GM19023 (cell line): ENCODE measurements around the gene PNPLA5.

Source experiments
- ATAC-seq: cut with Tn5 transposase; IDR thresholded peaks from one replicate; pipeline ENCODE4 v1.9.1; 2021; ENCODE audit warnings: mild to moderate bottlenecking, moderate library complexity; ENCODE audit not compliant: unreplicated experiment

Gene PNPLA5

GRCh38 chr22:43901976-43902643, 10.3 kb upstream of the PNPLA5 start:
- ATAC-seq = no peak

GRCh38 chr22:43900206-43900605, 8.4 kb upstream of the PNPLA5 start:
- no peak for ATAC-seq

GRCh38 chr22:43897751-43898261, 6.0 kb upstream of the PNPLA5 start:
- no peak for ATAC-seq

GRCh38 chr22:43895986-43896645, 4.3 kb upstream of the PNPLA5 start:
- ATAC-seq = no peak

- no peak for ATAC-seq
Measured at GRCh38 chr22:43894122-43894521, 2.3 kb upstream of the PNPLA5 start.

GRCh38 chr22:43893266-43893665, 1.5 kb upstream of the PNPLA5 start:
- no peak for ATAC-seq

GRCh38 chr22:43892183-43892894, 526 bp upstream of the PNPLA5 start:
- no peak for ATAC-seq

GRCh38 chr22:43890901-43891331, 897 bp downstream of the PNPLA5 start:
- ATAC-seq = no peak

GRCh38 chr22:43889860-43890253, 2.0 kb downstream of the PNPLA5 start:
- ATAC-seq = no peak

GRCh38 chr22:43889201-43889859, 2.5 kb downstream of the PNPLA5 start:
- no peak for ATAC-seq

GRCh38 chr22:43888740-43889139, 3.1 kb downstream of the PNPLA5 start:
- no peak for ATAC-seq

GRCh38 chr22:43887391-43887790, 4.4 kb downstream of the PNPLA5 start:
- ATAC-seq = no peak

- no peak for ATAC-seq
Measured at GRCh38 chr22:43886231-43886630, 5.6 kb downstream of the PNPLA5 start.

- no peak for ATAC-seq
Measured at GRCh38 chr22:43885786-43886185, 6.0 kb downstream of the PNPLA5 start.

GRCh38 chr22:43885319-43885671, 6.5 kb downstream of the PNPLA5 start:
- no peak for ATAC-seq

GRCh38 chr22:43884600-43885318, 7.1 kb downstream of the PNPLA5 start:
- ATAC-seq = no peak

GRCh38 chr22:43883719-43884415, 7.9 kb downstream of the PNPLA5 start:
- ATAC-seq = no peak

- ATAC-seq = no peak
Measured at GRCh38 chr22:43883012-43883661, 8.7 kb downstream of the PNPLA5 start.

GRCh38 chr22:43882122-43882767, 9.6 kb downstream of the PNPLA5 start:
- no peak for ATAC-seq
